Ascending aorta (tissue), 2 donors: ENCODE data around the gene BCL7A. TPM values are rescaled to one million over a fixed set of nuclear protein-coding genes. Genes with fewer than 3 reads are reported as not detected.

Experiments used
- DNase-seq, 2 donors: peaks; one replicate each; pipeline ENCODE4 v3.0.0-alpha.2; 2019; ENCODE audit warnings: low spot score in 2 of 2
- H3K27ac ChIP-seq, 2 donors: fragments of 200-600 bp; sonication (generic); one replicate each; pipeline ENCODE4 v1.5.1; 2016 to 2017; ENCODE audit warnings: mild to moderate bottlenecking in 1 of 2
- H3K27me3 ChIP-seq: fragments of 200-600 bp; sonication (generic); one replicate; pipeline ENCODE4 v1.5.1; 2017
- H3K36me3 ChIP-seq, 2 donors: fragments of 200-600 bp; sonication (generic); one replicate each; pipeline ENCODE4 v1.5.1; 2016
- H3K4me1 ChIP-seq, 2 donors: fragments of 200-600 bp; sonication (generic); one replicate each; pipeline ENCODE4 v1.5.1; 2016 to 2017; ENCODE audit warnings: mild to moderate bottlenecking in 1 of 2
- H3K4me3 ChIP-seq, 2 donors: fragments of 200-600 bp; sonication (generic); one replicate each; pipeline ENCODE4 v1.5.1; 2016 to 2017; ENCODE audit warnings: mild to moderate bottlenecking in 1 of 2
- H3K9me3 ChIP-seq, 2 donors: fragments of 200-600 bp; sonication (generic); one replicate each; pipeline ENCODE4 v1.5.1; 2016
- intact Hi-C: fragments of 100-400 bp; cut with DNase I; formaldehyde crosslinking; loops from one replicate; pipeline ENCODE4 v1.15.1; 2023
- total RNA-seq: library from RNA; depleted of rRNA; stranded (reverse); fragments of >200 nt; gene quantifications from one replicate; pipeline ENCODE4 v1.1.0, GENCODE V29; 2016
- TF ChIP-seq, protein P1 (sequence below), 3 experiments: fragments of 200-600 bp in 2 of 3; fragments of 450-650 bp in 1 of 3; sonication (generic) in 2 of 3; IDR thresholded peaks; one replicate each; pipeline ENCODE4 v1.5.1; 2016 to 2019; ENCODE audit warnings: antibody characterized with exemption in 3 of 3, mild to moderate bottlenecking in 1 of 3, moderate library complexity in 1 of 3

The BCL7A gene
- total RNA-seq, 1 donor from 2014 or later, result 3.2 TPM

DNA sequence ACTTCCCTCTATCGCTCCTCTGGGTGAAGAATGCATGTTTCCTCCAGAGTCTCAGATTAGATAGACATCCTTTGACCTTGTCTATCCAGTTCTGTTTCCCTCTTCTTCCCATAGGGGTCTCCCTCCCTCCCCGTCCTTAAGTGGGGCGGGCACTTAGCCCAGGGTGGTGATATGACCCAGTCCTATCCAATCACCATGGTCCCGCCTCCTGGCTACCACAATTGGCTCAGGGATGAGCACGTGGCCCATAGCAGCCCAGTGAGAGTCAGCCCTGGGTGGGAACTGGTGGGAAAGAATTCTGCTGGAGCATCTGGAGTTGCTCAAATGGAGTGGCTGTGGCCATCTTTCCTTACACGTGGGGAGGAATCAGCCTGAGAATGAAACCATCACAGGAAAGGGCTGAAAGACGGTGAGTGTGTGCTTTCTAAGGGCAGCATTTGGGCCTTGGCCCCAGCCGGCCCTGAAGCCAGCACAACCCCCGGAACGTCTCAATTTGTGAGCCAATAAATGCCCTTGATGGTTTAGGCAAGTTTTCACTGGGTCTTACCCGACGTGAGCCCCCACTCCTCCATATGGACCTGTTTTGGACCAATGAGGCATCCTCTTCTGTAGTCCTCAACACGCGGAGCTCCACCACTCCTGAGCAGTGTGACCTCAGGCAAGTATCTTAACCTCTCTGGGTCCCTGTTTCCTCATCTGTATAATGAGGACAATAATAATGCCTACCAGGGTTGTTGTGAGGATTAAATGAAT is 42.5 kb downstream of the BCL7A start:
- peak in 1 of 2 donors; percentile 87 for DNase-seq
- TF ChIP-seq, protein P1, sequence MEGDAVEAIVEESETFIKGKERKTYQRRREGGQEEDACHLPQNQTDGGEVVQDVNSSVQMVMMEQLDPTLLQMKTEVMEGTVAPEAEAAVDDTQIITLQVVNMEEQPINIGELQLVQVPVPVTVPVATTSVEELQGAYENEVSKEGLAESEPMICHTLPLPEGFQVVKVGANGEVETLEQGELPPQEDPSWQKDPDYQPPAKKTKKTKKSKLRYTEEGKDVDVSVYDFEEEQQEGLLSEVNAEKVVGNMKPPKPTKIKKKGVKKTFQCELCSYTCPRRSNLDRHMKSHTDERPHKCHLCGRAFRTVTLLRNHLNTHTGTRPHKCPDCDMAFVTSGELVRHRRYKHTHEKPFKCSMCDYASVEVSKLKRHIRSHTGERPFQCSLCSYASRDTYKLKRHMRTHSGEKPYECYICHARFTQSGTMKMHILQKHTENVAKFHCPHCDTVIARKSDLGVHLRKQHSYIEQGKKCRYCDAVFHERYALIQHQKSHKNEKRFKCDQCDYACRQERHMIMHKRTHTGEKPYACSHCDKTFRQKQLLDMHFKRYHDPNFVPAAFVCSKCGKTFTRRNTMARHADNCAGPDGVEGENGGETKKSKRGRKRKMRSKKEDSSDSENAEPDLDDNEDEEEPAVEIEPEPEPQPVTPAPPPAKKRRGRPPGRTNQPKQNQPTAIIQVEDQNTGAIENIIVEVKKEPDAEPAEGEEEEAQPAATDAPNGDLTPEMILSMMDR (IDR thresholded peaks at IDR 0.05), result peak in 1 of 3 experiments; percentile 15
- H3K4me3 ChIP-seq, result peak overlapping the region in 1 of 2 donors; percentile 33
- intact Hi-C loops, result loop anchor here (1.0 kb wide), 1 partner anchor 8 kb away; no protein-coding TSS in a partner anchor
- peak overlapping the region; percentile 80 to 84 for H3K27ac ChIP-seq
- H3K4me1 ChIP-seq, result peaks cover 17 to 33% of the 10 kb centered on the region in 2 donors
- no peaks in the 10 kb centered on the region for H3K27me3 ChIP-seq
- H3K9me3 ChIP-seq, result no peaks in the 10 kb centered on the region
- peaks cover 0 to 12% of the 10 kb centered on the region in 2 donors for H3K36me3 ChIP-seq

DNA sequence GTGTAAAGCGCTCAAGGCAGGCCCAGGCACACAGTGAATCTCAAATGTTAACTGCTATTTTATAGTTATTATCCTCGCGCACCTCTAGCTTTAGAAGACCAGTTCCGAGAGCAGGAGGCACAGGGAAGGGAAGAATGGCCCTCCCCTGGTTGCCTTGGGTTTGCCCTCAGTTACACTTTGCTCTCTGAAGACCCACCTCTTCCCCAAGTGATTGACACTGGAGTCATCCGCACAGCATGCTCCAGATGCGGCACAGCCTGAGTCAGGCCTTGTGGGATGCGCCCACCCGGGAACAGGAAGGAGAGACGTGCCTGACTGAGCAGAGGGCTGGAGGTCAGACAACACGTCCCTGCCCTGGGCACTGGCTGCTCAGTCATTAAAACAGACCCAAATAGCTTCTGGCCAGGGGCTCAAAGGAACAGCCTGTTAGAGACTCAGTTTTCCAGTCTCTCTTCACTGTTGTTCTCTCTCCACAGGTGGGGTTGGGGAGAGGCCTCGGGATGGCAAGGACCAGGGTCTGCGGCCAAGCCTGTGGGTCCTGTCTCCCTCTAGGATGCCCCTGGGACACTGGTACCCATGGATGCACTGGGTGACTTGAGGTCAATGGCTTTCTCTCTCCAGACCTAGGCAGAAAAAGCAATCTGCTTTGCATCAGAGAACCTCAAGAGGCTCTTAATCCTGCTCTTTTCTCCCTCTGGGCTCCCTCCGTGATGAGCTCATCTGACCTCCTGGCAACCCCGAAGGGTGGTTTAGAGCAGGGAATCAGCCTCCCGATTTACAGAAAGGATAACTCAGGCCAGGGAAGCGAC is 43.3 kb downstream of the BCL7A start:
- intact Hi-C loops, result loop anchor here (1.0 kb wide), 1 partner anchor 7 kb away; no protein-coding TSS in a partner anchor
- TF ChIP-seq, protein P1 (IDR thresholded peaks at IDR 0.05), result no peak
- Histone ChIP-seq H3K27me3 (no peaks in the 10 kb centered on the region), H3K36me3 (peaks cover 0 to 6% of the 10 kb centered on the region in 2 donors), H3K9me3 (no peaks in the 10 kb centered on the region), H3K27ac (peak overlapping the region; percentile 9 to 80), H3K4me3 (no peak overlapping the region), H3K4me1 (peaks cover 17 to 33% of the 10 kb centered on the region in 2 donors)
- no peak for DNase-seq

DNA sequence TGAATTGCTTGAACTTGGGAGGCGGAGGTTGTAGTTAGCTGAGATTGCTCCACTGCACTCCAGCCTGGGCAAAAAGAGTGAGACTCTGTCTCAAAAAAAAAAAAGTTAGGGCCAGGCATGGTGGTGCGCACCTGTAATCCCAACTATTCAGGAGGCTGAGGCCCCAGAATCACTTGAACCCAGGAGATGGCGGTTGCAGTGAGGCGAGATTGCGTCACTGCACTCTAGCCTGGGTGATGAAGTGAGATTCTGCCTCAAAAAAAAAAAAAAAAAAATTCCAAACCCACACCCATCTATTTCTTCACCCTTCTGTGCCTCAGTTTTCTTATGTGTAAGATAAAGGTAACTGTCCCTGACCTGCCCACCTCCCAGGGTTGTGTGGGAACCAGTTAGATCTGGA is 45.9 kb downstream of the BCL7A start:
- H3K36me3 ChIP-seq, result no peaks in the 10 kb centered on the region
- DNase-seq, result no peak
- peak overlapping the region in 1 of 2 donors; percentile 27 for H3K4me3 ChIP-seq
- H3K9me3 ChIP-seq, result no peaks in the 10 kb centered on the region
- peaks cover 16 to 36% of the 10 kb centered on the region in 2 donors for H3K4me1 ChIP-seq
- H3K27ac ChIP-seq, result peak overlapping the region in 1 of 2 donors; percentile 12
- TF ChIP-seq, protein P1 (IDR thresholded peaks at IDR 0.05), result no peak
- H3K27me3 ChIP-seq, result no peaks in the 10 kb centered on the region
- intact Hi-C loops, result no loop called here

DNA sequence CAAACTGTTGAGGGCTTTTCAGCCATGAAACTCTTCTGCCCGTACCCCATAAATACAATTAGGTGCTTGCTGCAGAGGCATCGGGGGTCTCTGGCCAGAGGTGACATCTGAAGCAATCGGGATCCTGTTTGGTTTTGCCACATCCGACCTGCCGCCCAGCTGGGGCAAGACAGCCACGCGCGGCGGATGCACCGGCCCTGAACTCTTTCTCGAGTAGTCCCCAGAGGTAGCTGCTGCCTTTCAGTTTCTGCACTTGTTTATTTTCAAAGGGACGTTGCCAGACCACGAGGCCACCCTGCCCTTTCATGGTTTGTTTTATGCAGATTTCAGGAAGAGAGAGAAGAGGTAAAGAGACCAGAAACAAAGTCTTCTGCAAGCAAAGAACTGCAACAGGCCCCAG is 46.3 kb downstream of the BCL7A start:
- intact Hi-C loops, result no loop called here
- H3K36me3 ChIP-seq, result no peaks in the 10 kb centered on the region
- no peaks in the 10 kb centered on the region for H3K27me3 ChIP-seq
- TF ChIP-seq, protein P1 (IDR thresholded peaks at IDR 0.05), result no peak
- peaks cover 14 to 35% of the 10 kb centered on the region in 2 donors for H3K4me1 ChIP-seq
- peak overlapping the region in 1 of 2 donors; percentile 12 for H3K27ac ChIP-seq
- DNase-seq, result no peak
- H3K4me3 ChIP-seq, result peak overlapping the region in 1 of 2 donors; percentile 27
- H3K9me3 ChIP-seq, result no peaks in the 10 kb centered on the region

DNA sequence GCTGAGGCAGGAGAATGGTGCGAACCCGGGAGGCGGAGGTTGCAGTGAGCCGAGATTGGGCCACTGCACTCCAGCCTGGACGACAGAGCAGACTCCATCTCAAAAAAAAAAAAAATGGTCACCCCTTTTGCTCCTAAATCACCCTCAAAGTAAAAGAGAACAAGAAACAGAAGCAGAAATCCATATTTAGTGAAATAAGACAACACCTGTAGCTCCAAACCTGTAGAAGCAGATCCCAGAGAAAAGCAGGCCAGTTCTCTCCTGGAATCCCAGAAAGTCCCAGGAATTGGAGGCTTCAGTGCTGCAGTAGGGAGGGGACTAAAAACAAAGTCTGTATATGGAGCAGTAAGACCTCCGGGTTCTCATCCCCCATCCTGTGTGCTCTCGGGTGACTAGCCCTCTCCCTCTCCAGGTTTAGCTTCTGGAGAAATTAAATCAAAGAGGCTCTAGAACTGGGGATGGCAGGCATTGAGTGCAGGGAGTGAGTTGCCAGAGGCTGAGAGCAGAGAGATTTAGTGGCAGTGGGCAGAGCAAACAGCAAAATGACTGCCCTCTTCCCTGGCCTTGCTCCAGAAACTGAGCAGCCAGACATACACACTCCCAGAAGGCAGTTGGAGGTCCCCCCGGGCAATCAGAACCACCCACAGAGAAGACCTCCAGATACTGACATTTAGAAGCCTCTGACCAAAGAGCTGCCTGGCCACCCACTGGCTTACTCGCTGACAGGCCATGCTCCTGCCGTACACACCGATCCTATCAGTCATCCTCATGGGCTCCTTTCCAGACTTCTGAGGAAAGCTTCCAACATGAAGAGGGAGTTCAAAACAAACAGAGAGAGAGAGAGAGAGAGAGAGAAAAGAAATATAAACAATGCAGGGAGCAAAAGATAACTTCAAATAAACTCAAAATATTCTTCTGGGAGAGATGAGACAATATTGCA is 50.6 kb downstream of the BCL7A start:
- H3K27ac ChIP-seq, result peak overlapping the region; percentile 67 to 91
- H3K9me3 ChIP-seq, result no peaks in the 10 kb centered on the region
- intact Hi-C loops, result loop anchor here (1.0 kb wide), 1 partner anchor 8 kb away; no protein-coding TSS in a partner anchor
- H3K4me3 ChIP-seq, result peak overlapping the region in 1 of 2 donors; percentile 7
- H3K4me1 ChIP-seq, result peaks cover 8 to 27% of the 10 kb centered on the region in 2 donors
- TF ChIP-seq, protein P1 (IDR thresholded peaks at IDR 0.05), result peak in 1 of 3 experiments; percentile 7
- no peaks in the 10 kb centered on the region for H3K36me3 ChIP-seq
- peak in 1 of 2 donors; percentile 88 for DNase-seq
- H3K27me3 ChIP-seq, result no peaks in the 10 kb centered on the region
